Gastrocnemius medialis (tissue), 4 donors: ENCODE data around the gene MRPL38. TPM values are rescaled to one million over a fixed set of nuclear protein-coding genes. Genes with fewer than 3 reads are reported as not detected.
"Not testable (repeated sequence)": the region's sequence is repeated elsewhere in the genome, so short reads cannot be mapped to it uniquely, and the experiment has no call there.

Source experiments
- ATAC-seq, 2 donors: fragments of 150-250 bp; one replicate each; pipeline ENCODE4 v1.9.1; 2016
- DNase-seq, 2 donors: peaks; one replicate each; pipeline ENCODE4 v3.0.0-alpha.2; 2019
- H3K27ac ChIP-seq, 4 donors: fragments of 200-600 bp; sonication (generic); 1 replicate in 1 of 4; 2 replicates in 3 of 4; pipeline ENCODE4 v1.5.1; 2016 to 2018; ENCODE audit warnings: mild to moderate bottlenecking in 2 of 4, moderate library complexity in 1 of 4
- H3K27me3 ChIP-seq, 3 donors: fragments of 200-600 bp; sonication (generic) in 2 of 3; 1 replicate in 1 of 3; 2 replicates in 2 of 3; pipeline versions ENCODE4 v1.5.1 to v1.6.0; 2016 to 2019; ENCODE audit warnings: mild to moderate bottlenecking in 1 of 3, moderate library complexity in 1 of 3
- H3K36me3 ChIP-seq, 2 donors: fragments of 200-600 bp; sonication (generic) in 1 of 2; one replicate each; pipeline ENCODE4 v1.5.1; 2017 to 2018
- H3K4me1 ChIP-seq, 2 donors: fragments of 200-600 bp; sonication (generic) in 1 of 2; one replicate each; pipeline ENCODE4 v1.5.1; 2016 to 2017; ENCODE audit warnings: mild to moderate bottlenecking in 2 of 2
- H3K4me3 ChIP-seq, 4 donors: fragments of 200-600 bp; sonication (generic) in 3 of 4; 1 replicate in 1 of 4; 2 replicates in 3 of 4; pipeline ENCODE4 v1.5.1; 2016 to 2019; ENCODE audit warnings: mild to moderate bottlenecking in 2 of 4
- H3K9me3 ChIP-seq, 3 donors: fragments of 200-600 bp; sonication (generic) in 2 of 3; 1 replicate in 1 of 3; 2 replicates in 2 of 3; pipeline ENCODE4 v1.5.1; 2016 to 2019
- CTCF ChIP-seq, 5 experiments: fragments of 450-650 bp in 3 of 5; fragments of 200-600 bp in 2 of 5; sonication (generic) in 2 of 5; IDR thresholded peaks in 4 of 5; conservative IDR thresholded peaks in 1 of 5; 1 replicate in 4 of 5; 2 replicates in 1 of 5; pipeline ENCODE4 v1.5.1; 2016 to 2019; ENCODE audit warnings: antibody characterized with exemption in 5 of 5, mild to moderate bottlenecking in 3 of 5, moderate library complexity in 3 of 5
- POLR2A ChIP-seq, 2 donors: fragments of 450-650 bp; IDR thresholded peaks; one replicate each; pipeline ENCODE4 v1.6.1; 2017; ENCODE audit warnings: antibody characterized with exemption in 2 of 2, mild to moderate bottlenecking in 2 of 2, moderate library complexity in 2 of 2
- in situ Hi-C, 4 donors: fragments of 200-750 bp; cut with MboI; loops; one replicate each; pipeline versions ENCODE4 v1.15.0 to v1.8.0; 2017; ENCODE audit warnings: low sequenced_read_pairs in 4 of 4
- intact Hi-C: fragments of 100-400 bp; cut with DNase I; formaldehyde crosslinking; loops from one replicate; pipeline ENCODE4 v1.15.1; 2023; ENCODE audit warnings: low total_unique reads
- total RNA-seq, 4 donors: library from RNA; depleted of rRNA; stranded (reverse); fragments of >200 nt; gene quantifications; one replicate each; pipeline versions ENCODE4 v1.1.0 to v1.2.3, GENCODE V29; 2016

MRPL38 gene
- total RNA-seq, 4 donors from 2014 or later: 29.9 to 86.7 (median 53.1) TPM

GRCh38 chr17:75861927-75862317 is 42.8 kb downstream of the MRPL38 start:
- peak; percentile 27 to 41 for ATAC-seq

GRCh38 chr17:75859358-75859757 is 45.3 kb downstream of the MRPL38 start:
- not testable (repeated sequence) for H3K9me3 ChIP-seq, ATAC-seq, H3K4me1 ChIP-seq, H3K36me3 ChIP-seq, DNase-seq, H3K27me3 ChIP-seq, H3K4me3 ChIP-seq
- in situ Hi-C loops: loop anchor here in 1 of 4 donors (5.0 kb wide), 1 partner anchor 82 kb away; a partner anchor contains a TSS
- intact Hi-C loops: loop anchor here (10.0 kb wide), 1 partner anchor 385 kb away; the partner anchor contains the start of gene RNF157
- H3K27ac ChIP-seq: peak overlapping the region; percentile 27 to 72 (median 62)

More at GRCh38 chr17:75861927-75862317, 42.8 kb downstream of the MRPL38 start:
- H3K9me3 ChIP-seq: no peaks in the 10 kb centered on the region
- H3K4me3 ChIP-seq: no peak overlapping the region
- no peaks in the 10 kb centered on the region for H3K36me3 ChIP-seq
- peaks cover 0 to 8% of the 10 kb centered on the region in 2 donors for H3K4me1 ChIP-seq
- H3K27me3 ChIP-seq: no peaks in the 10 kb centered on the region
- in situ Hi-C loops: no loop called here
- TF ChIP-seq CTCF (IDR thresholded peaks at IDR 0.05 in 4 of 5, conservative IDR thresholded peaks at IDR 0.05 in 1 of 5): no peak
- no peak for TF ChIP-seq POLR2A (IDR thresholded peaks at IDR 0.05)
- no peak for DNase-seq
- H3K27ac ChIP-seq: no peak overlapping the region
- intact Hi-C loops: no loop called here

GRCh38 chr17:75856062-75856756 is 48.5 kb downstream of the MRPL38 start:
- peak in 1 of 2 donors; percentile 10 for ATAC-seq
- Histone ChIP-seq H3K36me3 (peaks cover 0 to 8% of the 10 kb centered on the region in 2 donors), H3K4me3 (peak overlapping the region; percentile 54 to 85 (median 78)), H3K27me3 (no peaks in the 10 kb centered on the region), H3K4me1 (peaks cover 33% of the 10 kb centered on the region in 2 donors), H3K27ac (peak overlapping the region; percentile 90 to 99 (median 96)), H3K9me3 (no peaks in the 10 kb centered on the region)
- in situ Hi-C loops (loop anchor here in 1 of 4 donors (5.0 kb wide), 1 partner anchor 79 kb away; a partner anchor contains a TSS), intact Hi-C loops (loop anchor here (1.0 to 10.0 kb wide), 3 partner anchors 21 to 389 kb away; partner anchors contain the start of genes RNF157 and TRIM65)
- no peak for DNase-seq
- TF ChIP-seq CTCF (IDR thresholded peaks at IDR 0.05 in 4 of 5, conservative IDR thresholded peaks at IDR 0.05 in 1 of 5) (no peak), POLR2A (IDR thresholded peaks at IDR 0.05) (no peak)

GRCh38 chr17:75855310-75856061 is 49.2 kb downstream of the MRPL38 start, which contains the start of gene WBP2:
Gene WBP2, minus strand, starts transcription at chr17:75855335. Its CDS starts 38 bp downstream, at chr17:75855297.
- peak; percentile 100 for DNase-seq
- peak within 1 kb of the TSS; percentile 63 to 85 (median 78) for H3K4me3 ChIP-seq
- no peaks in the 10 kb centered on the region for H3K27me3 ChIP-seq
- peaks cover 0 to 11% of the 10 kb centered on the region in 2 donors for H3K36me3 ChIP-seq
- H3K9me3 ChIP-seq: no peaks in the 10 kb centered on the region
- ATAC-seq: peak; percentile 79 to 80
- in situ Hi-C loops (loop anchor here in 1 of 4 donors (5.0 kb wide), 1 partner anchor 78 kb away; a partner anchor contains a TSS), intact Hi-C loops (loop anchor here (1.0 to 10.0 kb wide), 5 partner anchors 22 to 389 kb away; partner anchors contain the start of genes RNF157, TRIM65 and UNK)
- TF ChIP-seq POLR2A (IDR thresholded peaks at IDR 0.05): peak; percentile 96 to 100
- peak; percentile 54 to 79 (median 61) for TF ChIP-seq CTCF (IDR thresholded peaks at IDR 0.05 in 4 of 5, conservative IDR thresholded peaks at IDR 0.05 in 1 of 5)
- H3K4me1 ChIP-seq: peaks cover 39 to 41% of the 10 kb centered on the region in 2 donors
- peak within 1 kb of the TSS; percentile 95 to 99 (median 96) for H3K27ac ChIP-seq
